ENCODE data around the gene TRIM65. TPM values are rescaled to one million over a fixed set of nuclear protein-coding genes. Genes with fewer than 3 reads are reported as not detected.

TRIM65 gene
- total RNA-seq, 1 experiment from 2014 or later: 23.1 TPM

- ChIA-PET CTCF (interaction anchor here (0.6 to 1.5 kb wide), 2 partner anchors 15 to 21 kb away, joined by 3 to 5 read pairs; partner anchors contain the start of gene TRIM65), POLR2A (no interaction called here)
- H3K36me3 Mint-ChIP-seq (ENCODE audit: insufficient read depth, unreplicated experiment): no peaks in the 10 kb centered on the region
- H3K9me3 Mint-ChIP-seq (ENCODE audit: unreplicated experiment): no peaks in the 10 kb centered on the region
- H3K9me3 ChIP-seq: no peaks in the 10 kb centered on the region
- no TSS peak for BruUV-seq (replicated peaks)
- TF ChIP-seq, protein P1, sequence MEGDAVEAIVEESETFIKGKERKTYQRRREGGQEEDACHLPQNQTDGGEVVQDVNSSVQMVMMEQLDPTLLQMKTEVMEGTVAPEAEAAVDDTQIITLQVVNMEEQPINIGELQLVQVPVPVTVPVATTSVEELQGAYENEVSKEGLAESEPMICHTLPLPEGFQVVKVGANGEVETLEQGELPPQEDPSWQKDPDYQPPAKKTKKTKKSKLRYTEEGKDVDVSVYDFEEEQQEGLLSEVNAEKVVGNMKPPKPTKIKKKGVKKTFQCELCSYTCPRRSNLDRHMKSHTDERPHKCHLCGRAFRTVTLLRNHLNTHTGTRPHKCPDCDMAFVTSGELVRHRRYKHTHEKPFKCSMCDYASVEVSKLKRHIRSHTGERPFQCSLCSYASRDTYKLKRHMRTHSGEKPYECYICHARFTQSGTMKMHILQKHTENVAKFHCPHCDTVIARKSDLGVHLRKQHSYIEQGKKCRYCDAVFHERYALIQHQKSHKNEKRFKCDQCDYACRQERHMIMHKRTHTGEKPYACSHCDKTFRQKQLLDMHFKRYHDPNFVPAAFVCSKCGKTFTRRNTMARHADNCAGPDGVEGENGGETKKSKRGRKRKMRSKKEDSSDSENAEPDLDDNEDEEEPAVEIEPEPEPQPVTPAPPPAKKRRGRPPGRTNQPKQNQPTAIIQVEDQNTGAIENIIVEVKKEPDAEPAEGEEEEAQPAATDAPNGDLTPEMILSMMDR (IDR thresholded peaks at IDR 0.05; ENCODE audit: insufficient read depth in 1 of 2, low read depth in 1 of 2, low read length in 1 of 2, severe bottlenecking in 1 of 2, unreplicated experiment in 1 of 2): no peak
- H3K36me3 ChIP-seq (ENCODE audit: control insufficient read depth, insufficient read depth, low read length): no peaks in the 10 kb centered on the region
- no peak overlapping the region for H3K4me3 ChIP-seq (ENCODE audit: low read depth, low read length)
- H3K27me3 Mint-ChIP-seq (ENCODE audit: insufficient read depth, unreplicated experiment): no peaks in the 10 kb centered on the region
- peaks cover 12% of the 10 kb centered on the region for H3K4me1 Mint-ChIP-seq (ENCODE audit: low read depth, unreplicated experiment)
- DNase-seq: no peak
- peaks cover 22% of the 10 kb centered on the region for H3K4me1 ChIP-seq
- H3K27ac Mint-ChIP-seq (ENCODE audit: unreplicated experiment): no peak overlapping the region
- intact Hi-C loops (cut with micrococcal nuclease; ENCODE audit: unreplicated experiment): no loop called here
- no peaks in the 10 kb centered on the region; the same call in 1 of the 2 replicates for H3K27me3 ChIP-seq (replicated peaks; ENCODE audit: control insufficient read depth, insufficient read depth, low read length)
- H3K4me3 Mint-ChIP-seq (ENCODE audit: unreplicated experiment): no peak overlapping the region
Measured at GRCh38 chr17:75875182-75875939, 21.4 kb downstream of the TRIM65 start.

DNA sequence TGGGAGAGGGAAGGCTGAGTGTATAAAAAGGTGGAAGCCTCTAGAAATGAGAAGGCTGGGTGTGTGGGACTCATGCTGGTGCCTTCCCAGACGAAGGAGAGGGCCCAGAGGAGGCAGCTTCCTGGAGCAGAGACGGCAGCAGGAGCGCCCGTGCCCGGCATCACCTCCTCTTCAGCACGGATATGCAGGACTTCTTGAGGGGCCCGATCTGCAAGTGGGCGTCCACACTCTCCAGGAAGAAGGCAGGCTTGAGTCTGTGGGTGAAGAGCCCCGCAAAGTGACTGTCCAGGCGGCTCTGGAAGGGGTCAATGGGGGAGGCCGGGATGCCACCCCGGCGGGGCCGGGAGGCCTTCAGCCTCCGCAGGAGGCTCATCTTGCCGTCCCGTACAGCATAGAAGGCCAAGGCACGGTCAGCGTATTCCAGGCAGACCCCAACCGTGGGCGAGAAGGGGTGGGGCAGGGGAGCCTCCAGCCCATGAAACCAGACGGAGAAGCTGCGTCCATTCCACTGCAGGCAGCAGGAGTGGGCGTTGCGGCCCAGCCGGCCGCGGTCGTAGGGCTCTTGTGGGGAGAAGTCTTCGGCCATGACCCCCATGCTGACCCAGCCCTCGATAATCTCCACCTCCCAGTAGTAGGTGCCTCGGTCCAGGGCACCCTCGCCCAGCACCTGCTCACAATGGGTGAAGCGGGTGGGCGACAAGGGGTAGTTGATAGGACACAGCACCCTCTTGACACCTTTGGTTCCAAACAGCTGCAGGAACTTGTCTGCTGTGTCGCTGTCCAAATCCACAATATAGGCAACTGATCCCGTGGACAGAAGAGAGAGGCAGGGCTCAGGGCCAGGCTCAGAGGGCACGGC is 22.2 kb downstream of the TRIM65 start:
- Histone ChIP-seq H3K4me3 (ENCODE audit: low read depth, low read length) (no peak overlapping the region), H3K9me3 (no peaks in the 10 kb centered on the region), H3K4me1 (peaks cover 22% of the 10 kb centered on the region), H3K27me3 (replicated peaks; ENCODE audit: control insufficient read depth, insufficient read depth, low read length) (no peaks in the 10 kb centered on the region), H3K36me3 (ENCODE audit: control insufficient read depth, insufficient read depth, low read length) (no peaks in the 10 kb centered on the region)
- no peaks in the 10 kb centered on the region for H3K9me3 Mint-ChIP-seq (ENCODE audit: unreplicated experiment)
- intact Hi-C loops (cut with micrococcal nuclease; ENCODE audit: unreplicated experiment): no loop called here
- BruUV-seq (replicated peaks): no TSS peak
- H3K4me1 Mint-ChIP-seq (ENCODE audit: low read depth, unreplicated experiment): peaks cover 12% of the 10 kb centered on the region
- H3K36me3 Mint-ChIP-seq (ENCODE audit: insufficient read depth, unreplicated experiment): no peaks in the 10 kb centered on the region
- no peak for DNase-seq
- POLR2A ChIA-PET: interaction anchor here (0.9 kb wide), 1 partner anchor 94 kb away, joined by 3 read pairs; no protein-coding TSS in a partner anchor
- CTCF ChIA-PET: no interaction called here
- no peak overlapping the region for H3K4me3 Mint-ChIP-seq (ENCODE audit: unreplicated experiment)
- H3K27me3 Mint-ChIP-seq (ENCODE audit: insufficient read depth, unreplicated experiment): no peaks in the 10 kb centered on the region
- H3K27ac Mint-ChIP-seq (ENCODE audit: unreplicated experiment): no peak overlapping the region
- TF ChIP-seq, protein P1 (IDR thresholded peaks at IDR 0.05; ENCODE audit: insufficient read depth in 1 of 2, low read depth in 1 of 2, low read length in 1 of 2, severe bottlenecking in 1 of 2, unreplicated experiment in 1 of 2): no peak

DNA sequence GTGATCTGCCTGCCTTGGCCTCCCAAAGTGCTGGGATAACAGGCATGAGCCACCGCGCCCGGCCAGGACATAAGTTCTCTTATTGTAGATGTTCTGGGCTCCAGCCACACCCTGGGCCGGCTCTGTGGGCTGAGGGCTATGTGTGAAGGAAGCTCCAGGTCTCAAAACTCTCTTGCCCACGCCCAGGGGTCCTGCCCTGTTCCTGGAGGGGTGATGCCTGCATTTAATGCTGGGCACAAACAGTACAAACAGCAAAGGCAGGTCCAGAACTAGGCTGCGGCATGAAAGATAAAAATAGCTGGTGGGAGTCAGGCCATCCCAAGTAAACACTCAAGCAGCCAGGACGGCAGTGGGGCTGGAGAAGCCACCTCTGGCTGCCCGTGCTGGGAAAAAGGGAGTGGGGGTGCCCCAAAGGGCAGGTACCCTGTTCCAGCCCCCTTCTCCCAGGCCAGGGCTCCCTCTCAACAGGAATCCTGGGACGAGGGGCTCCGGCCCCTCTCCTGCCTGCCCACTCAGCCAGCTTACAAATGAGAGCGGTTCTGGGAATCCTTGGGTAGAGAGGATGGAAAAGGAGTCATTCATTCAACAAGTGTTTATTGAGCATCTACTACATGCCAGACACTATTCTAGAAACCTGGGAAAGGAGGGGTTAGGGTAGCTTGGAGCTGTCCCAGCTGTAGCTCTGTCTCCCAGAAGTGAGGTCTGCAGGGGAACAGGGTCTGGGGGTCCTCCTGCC is 23.0 kb downstream of the TRIM65 start:
- peaks cover 12% of the 10 kb centered on the region for H3K4me1 Mint-ChIP-seq (ENCODE audit: low read depth, unreplicated experiment)
- ChIA-PET CTCF (no interaction called here), POLR2A (interaction anchor here (0.6 to 0.9 kb wide), 2 partner anchors 94 to 265 kb away, joined by 3 to 6 read pairs; no protein-coding TSS in a partner anchor)
- BruUV-seq (replicated peaks): no TSS peak
- H3K27me3 ChIP-seq (replicated peaks; ENCODE audit: control insufficient read depth, insufficient read depth, low read length): no peaks in the 10 kb centered on the region
- H3K4me1 ChIP-seq: peaks cover 22% of the 10 kb centered on the region
- H3K4me3 Mint-ChIP-seq (ENCODE audit: unreplicated experiment): no peak overlapping the region
- no peak overlapping the region for H3K4me3 ChIP-seq (ENCODE audit: low read depth, low read length)
- TF ChIP-seq, protein P1 (IDR thresholded peaks at IDR 0.05; ENCODE audit: insufficient read depth in 1 of 2, low read depth in 1 of 2, low read length in 1 of 2, severe bottlenecking in 1 of 2, unreplicated experiment in 1 of 2): no peak
- no peaks in the 10 kb centered on the region for H3K27me3 Mint-ChIP-seq (ENCODE audit: insufficient read depth, unreplicated experiment)
- H3K27ac Mint-ChIP-seq (ENCODE audit: unreplicated experiment): no peak overlapping the region
- H3K9me3 Mint-ChIP-seq (ENCODE audit: unreplicated experiment): no peaks in the 10 kb centered on the region
- no peaks in the 10 kb centered on the region for H3K9me3 ChIP-seq
- intact Hi-C loops (cut with micrococcal nuclease; ENCODE audit: unreplicated experiment): no loop called here
- no peak for DNase-seq
- no peaks in the 10 kb centered on the region for H3K36me3 ChIP-seq (ENCODE audit: control insufficient read depth, insufficient read depth, low read length)
- no peaks in the 10 kb centered on the region for H3K36me3 Mint-ChIP-seq (ENCODE audit: insufficient read depth, unreplicated experiment)
